HCT116 (cell line): ENCODE measurements around the gene CA6. TPM values are rescaled to one million over a fixed set of nuclear protein-coding genes. Genes with fewer than 3 reads are reported as not detected.

Experiments used
- ATAC-seq: fragments of 200-7000 bp; cut with Tn5 transposase; 2 replicates; pipeline ENCODE4 v1.9.1; 2020; ENCODE audit warnings: mild to moderate bottlenecking, moderate library complexity
- BruUV-seq: library from RNA; stranded (reverse); fragments of 400-500 nt; replicated peaks from 2 replicates; lab custom pipeline; 2021; lab: Mats Ljungman, UMichigan
- CTCF ChIA-PET: fragments of 300-600 bp; sonication (Branson Sonifier 250); formaldehyde crosslinking; loops from one replicate; lab custom pipeline; 2021; ENCODE audit warnings: antibody characterized with exemption; lab: Charles Lee
- POLR2A ChIA-PET: fragments of 300-600, 350-600 bp; sonication (Branson Sonifier 250); formaldehyde crosslinking; loops from one replicate; lab custom pipeline; 2021; ENCODE audit warnings: antibody characterized with exemption; lab: Charles Lee
- RAD21 ChIA-PET, 2 experiments: fragments of 300-600 bp; sonication (Branson Sonifier 250); formaldehyde crosslinking; loops; one replicate each; lab custom pipeline; 2023; ENCODE audit warnings: low total read pairs in 2 of 2; ENCODE audit not compliant: uncharacterized antibody in 2 of 2, unreplicated experiment in 2 of 2, low non-redundant PET in 1 of 2; lab: Charles Lee
- DNase-seq: peaks from one replicate; pipeline ENCODE4 v3.0.0-alpha.2; 2010; ENCODE audit warnings: low read depth, low spot score
- H2AFZ ChIP-seq: fragments of 200-600 bp; shearing (Covaris generic), sonication (generic); 2 replicates; pipeline ENCODE4 v1.6.1; 2017; ENCODE audit warnings: low read depth, mixed run types, mixed read lengths, antibody characterized with exemption, low read length; ENCODE audit not compliant: poor library complexity, severe bottlenecking
- H3K27ac ChIP-seq: 2 replicates; pipeline ENCODE4 v1.5.1; 2012; ENCODE audit warnings: low read depth, low read length
- H3K27me3 ChIP-seq: fragments of 200-600 bp; sonication (generic); 2 replicates; pipeline ENCODE4 v1.6.1; 2016; ENCODE audit warnings: mixed run types, low read length, mixed read lengths; ENCODE audit not compliant: insufficient read depth
- H3K36me3 ChIP-seq, 2 experiments: fragments of 200-500 bp in 1 of 2; fragments of 200-600 bp in 1 of 2; sonication (Bioruptor generic) in 1 of 2; sonication (generic) in 1 of 2; 2 replicates each; pipeline versions ENCODE4 v1.5.1 to v1.6.1; 2014 to 2016; ENCODE audit warnings: low read length in 2 of 2, inconsistent platforms in 1 of 2, mixed read lengths in 1 of 2, mixed run types in 1 of 2; ENCODE audit not compliant: insufficient read depth in 2 of 2, control insufficient read depth in 1 of 2
- H3K4me1 ChIP-seq, 2 experiments: fragments of 200-600 bp in 1 of 2; sonication (generic) in 1 of 2; 2 replicates each; pipeline versions ENCODE4 v1.5.1 to v1.6.1; 2012 to 2017; ENCODE audit warnings: low read length in 2 of 2, inconsistent platforms in 1 of 2, mild to moderate bottlenecking in 1 of 2, mixed read lengths in 1 of 2, mixed run types in 1 of 2, moderate library complexity in 1 of 2; ENCODE audit not compliant: insufficient read depth in 2 of 2, control insufficient read depth in 1 of 2
- H3K4me2 ChIP-seq: fragments of 200-600 bp; sonication (generic); 2 replicates; pipeline ENCODE4 v1.6.1; 2017; ENCODE audit warnings: mixed run types, low read length, mixed read lengths
- H3K4me3 ChIP-seq, 2 experiments: fragments of 200-600 bp in 1 of 2; sonication (generic) in 1 of 2; replicated peaks in 1 of 2; 2 replicates each; pipeline ENCODE4 v1.5.1; 2011 to 2016; ENCODE audit warnings: low read length in 2 of 2, control low read depth in 1 of 2, low read depth in 1 of 2, mild to moderate bottlenecking in 1 of 2, mixed read lengths in 1 of 2, mixed run types in 1 of 2
- H3K79me2 ChIP-seq: fragments of 200-600 bp; sonication (generic); 2 replicates; pipeline ENCODE4 v1.6.1; 2017; ENCODE audit warnings: mild to moderate bottlenecking, mixed run types, low read length, moderate library complexity, mixed read lengths; ENCODE audit not compliant: insufficient read depth
- H3K9ac ChIP-seq: fragments of 200-600 bp; sonication (generic); 2 replicates; pipeline ENCODE4 v1.6.1; 2016; ENCODE audit warnings: low read length, mixed read lengths
- H3K9me2 ChIP-seq: fragments of 200-600 bp; sonication (generic), shearing (Covaris generic); 2 replicates; pipeline ENCODE4 v1.6.1; 2017; ENCODE audit warnings: mixed run types, mild to moderate bottlenecking, moderate library complexity; ENCODE audit not compliant: insufficient read depth
- H3K9me3 ChIP-seq, 2 experiments: fragments of 200-500 bp in 1 of 2; fragments of 200-600 bp in 1 of 2; sonication (Bioruptor generic) in 1 of 2; sonication (generic) in 1 of 2; 2 replicates each; pipeline ENCODE4 v1.6.1; 2014 to 2017; ENCODE audit warnings: low read length in 2 of 2, mixed read lengths in 2 of 2, inconsistent platforms in 1 of 2, low read depth in 1 of 2, mild to moderate bottlenecking in 1 of 2, mixed run types in 1 of 2, moderate library complexity in 1 of 2; ENCODE audit not compliant: control insufficient read depth in 1 of 2, insufficient read depth in 1 of 2
- H4K20me1 ChIP-seq: fragments of 200-600 bp; sonication (generic), shearing (Covaris generic); 2 replicates; pipeline ENCODE4 v1.6.1; 2017; ENCODE audit warnings: mixed run types, mild to moderate bottlenecking, moderate library complexity; ENCODE audit not compliant: insufficient read depth
- CBX3 ChIP-seq: IDR thresholded peaks from 2 replicates; pipeline ENCODE4 v1.6.1; 2012; ENCODE audit warnings: low read depth
- CTCF ChIP-seq, 3 experiments: fragments of 200-600 bp in 1 of 3; sonication (generic) in 1 of 3; IDR thresholded peaks in 2 of 3; conservative IDR thresholded peaks in 1 of 3; 2 replicates each; pipeline ENCODE4 v1.5.1; 2012 to 2017; ENCODE audit warnings: low read depth in 2 of 3, low read length in 2 of 3, antibody characterized with exemption in 1 of 3, borderline replicate concordance in 1 of 3, control low read depth in 1 of 3, mild to moderate bottlenecking in 1 of 3, mixed read lengths in 1 of 3, mixed run types in 1 of 3, moderate library complexity in 1 of 3; ENCODE audit not compliant: insufficient read depth in 1 of 3
- EGR1 ChIP-seq: IDR thresholded peaks from 2 replicates; pipeline ENCODE4 v1.6.1; 2012; ENCODE audit warnings: low read depth
- EZH2phosphoT487 ChIP-seq: fragments of 200-600 bp; IDR thresholded peaks from 2 replicates; pipeline ENCODE4 v1.6.1; 2018; ENCODE audit warnings: antibody characterized with exemption, borderline replicate concordance
- JUND ChIP-seq: IDR thresholded peaks from 2 replicates; pipeline ENCODE4 v1.6.1; 2012
- REST ChIP-seq: IDR thresholded peaks from 2 replicates; pipeline ENCODE4 v1.6.1; 2012; ENCODE audit warnings: low read depth
- SP1 ChIP-seq: IDR thresholded peaks from 2 replicates; pipeline ENCODE4 v1.6.1; 2012; ENCODE audit warnings: low read depth
- ZBTB33 ChIP-seq: IDR thresholded peaks from 2 replicates; pipeline ENCODE4 v1.6.1; 2011; ENCODE audit warnings: mild to moderate bottlenecking, low read length, moderate library complexity; ENCODE audit not compliant: insufficient replicate concordance; ENCODE audit errors: extremely low read depth
- ZNF274 ChIP-seq: fragments of 200-500 bp; sonication (Bioruptor generic); IDR thresholded peaks from 2 replicates; pipeline ENCODE4 v1.6.1; 2014; ENCODE audit warnings: mild to moderate bottlenecking, low read depth, low read length, inconsistent platforms
- intact Hi-C: fragments of 100-400 bp; cut with micrococcal nuclease; formaldehyde crosslinking; loops from 2 replicates; pipeline ENCODE4 v1.10.0; 2022
- total RNA-seq: library from RNA; stranded (reverse); gene quantifications from one replicate; pipeline ENCODE4 v1.2.1, GENCODE V29; 2021; ENCODE audit not compliant: unreplicated experiment

The CA6 gene
- total RNA-seq, 1 experiment from 2014 or later: not detected

GRCh38 chr1:9010781-9011323 is 65.2 kb downstream of the CA6 start:
- H3K79me2 ChIP-seq: no peaks in the 10 kb centered on the region
- H3K27me3 ChIP-seq: no peaks in the 10 kb centered on the region
- no peak overlapping the region for H3K4me3 ChIP-seq
- no peak overlapping the region for H2AFZ ChIP-seq
- no TSS peak for BruUV-seq
- ChIA-PET CTCF (interaction anchor here (2.2 kb wide), 1 partner anchor 91 kb away, joined by 6 read pairs; no protein-coding TSS in a partner anchor), RAD21 (no interaction called here), POLR2A (no interaction called here)
- H3K36me3 ChIP-seq: no peaks in the 10 kb centered on the region
- H3K4me2 ChIP-seq: no peak overlapping the region
- no peak overlapping the region for H3K9ac ChIP-seq
- H3K9me2 ChIP-seq: no peaks in the 10 kb centered on the region
- DNase-seq: no peak
- H3K27ac ChIP-seq: no peak overlapping the region
- H4K20me1 ChIP-seq: no peaks in the 10 kb centered on the region
- peaks cover 0 to 4% of the 10 kb centered on the region in 2 experiments; a peak in 1 of 4 replicates for H3K4me1 ChIP-seq
- H3K9me3 ChIP-seq: no peaks in the 10 kb centered on the region
- ATAC-seq: no peak
- TF ChIP-seq SP1 (no peak), ZNF274 (no peak), CBX3 (no peak), ZBTB33 (no peak), JUND (no peak), EGR1 (no peak), EZH2phosphoT487 (no peak), CTCF (IDR thresholded peaks at IDR 0.05 in 2 of 3, conservative IDR thresholded peaks at IDR 0.05 in 1 of 3; ENCODE audit: borderline replicate concordance in 1 of 3, insufficient read depth in 1 of 3, low read depth in 2 of 3, low read length in 2 of 3) (no peak), REST (no peak)
- intact Hi-C loops: loop anchor here (5.0 kb wide), 2 partner anchors 91 to 186 kb away; no protein-coding TSS in a partner anchor
